ENCODE results near the gene PTPRK.

PTPRK gene

GRCh38 chr6:128174724-128175123 is 345.7 kb downstream of the PTPRK start:
- no peak for TF ChIP-seq CTCF (IDR thresholded peaks at IDR 0.05; ENCODE audit: low read depth, low read length, missing control alignments)
- no peak overlapping the region for H3K4me3 ChIP-seq (ENCODE audit: low read depth, low read length)
- DNase-seq (ENCODE audit: low read depth) = no peak

GRCh38 chr6:128172752-128173682 is 347.4 kb downstream of the PTPRK start:
- TF ChIP-seq CTCF (IDR thresholded peaks at IDR 0.05; ENCODE audit: low read depth, low read length, missing control alignments) = no peak
- DNase-seq (ENCODE audit: low read depth) = no peak
- no peak overlapping the region for H3K4me3 ChIP-seq (ENCODE audit: low read depth, low read length)

GRCh38 chr6:128172081-128172480 is 348.3 kb downstream of the PTPRK start:
- no peak overlapping the region for H3K4me3 ChIP-seq (ENCODE audit: low read depth, low read length)
- DNase-seq (ENCODE audit: low read depth) = no peak
- TF ChIP-seq CTCF (IDR thresholded peaks at IDR 0.05; ENCODE audit: low read depth, low read length, missing control alignments) = no peak

GRCh38 chr6:128171182-128171581 is 349.2 kb downstream of the PTPRK start:
- H3K4me3 ChIP-seq (ENCODE audit: low read depth, low read length) = no peak overlapping the region
- DNase-seq (ENCODE audit: low read depth) = no peak
- no peak for TF ChIP-seq CTCF (IDR thresholded peaks at IDR 0.05; ENCODE audit: low read depth, low read length, missing control alignments)

GRCh38 chr6:128168244-128168643 is 352.2 kb downstream of the PTPRK start:
- DNase-seq (ENCODE audit: low read depth) = no peak
- TF ChIP-seq CTCF (IDR thresholded peaks at IDR 0.05; ENCODE audit: low read depth, low read length, missing control alignments) = no peak
- H3K4me3 ChIP-seq (ENCODE audit: low read depth, low read length) = no peak overlapping the region

GRCh38 chr6:128167552-128167951 is 352.8 kb downstream of the PTPRK start:
- TF ChIP-seq CTCF (IDR thresholded peaks at IDR 0.05; ENCODE audit: low read depth, low read length, missing control alignments) = no peak
- no peak overlapping the region for H3K4me3 ChIP-seq (ENCODE audit: low read depth, low read length)
- DNase-seq (ENCODE audit: low read depth) = no peak

- H3K4me3 ChIP-seq (ENCODE audit: low read depth, low read length) = no peak overlapping the region
- TF ChIP-seq CTCF (IDR thresholded peaks at IDR 0.05; ENCODE audit: low read depth, low read length, missing control alignments) = no peak
- DNase-seq (ENCODE audit: low read depth) = no peak
Measured at GRCh38 chr6:128164254-128164653, 356.1 kb downstream of the PTPRK start.
